CD4-positive, alpha-beta T cell treated with Interleukin-6 at 100 ng/mL for 8 hours (primary cell): ENCODE measurements around the gene PRKAR1B.
"Not testable (repeated sequence)": the region's sequence is repeated elsewhere in the genome, so short reads cannot be mapped to it uniquely, and the experiment has no call there.

ENCODE experiments used
- DNase-seq: peaks from one replicate; pipeline ENCODE4 v3.0.0-alpha.2; 2020; ENCODE audit warnings: mixed read lengths, low spot score

The PRKAR1B gene

DNA sequence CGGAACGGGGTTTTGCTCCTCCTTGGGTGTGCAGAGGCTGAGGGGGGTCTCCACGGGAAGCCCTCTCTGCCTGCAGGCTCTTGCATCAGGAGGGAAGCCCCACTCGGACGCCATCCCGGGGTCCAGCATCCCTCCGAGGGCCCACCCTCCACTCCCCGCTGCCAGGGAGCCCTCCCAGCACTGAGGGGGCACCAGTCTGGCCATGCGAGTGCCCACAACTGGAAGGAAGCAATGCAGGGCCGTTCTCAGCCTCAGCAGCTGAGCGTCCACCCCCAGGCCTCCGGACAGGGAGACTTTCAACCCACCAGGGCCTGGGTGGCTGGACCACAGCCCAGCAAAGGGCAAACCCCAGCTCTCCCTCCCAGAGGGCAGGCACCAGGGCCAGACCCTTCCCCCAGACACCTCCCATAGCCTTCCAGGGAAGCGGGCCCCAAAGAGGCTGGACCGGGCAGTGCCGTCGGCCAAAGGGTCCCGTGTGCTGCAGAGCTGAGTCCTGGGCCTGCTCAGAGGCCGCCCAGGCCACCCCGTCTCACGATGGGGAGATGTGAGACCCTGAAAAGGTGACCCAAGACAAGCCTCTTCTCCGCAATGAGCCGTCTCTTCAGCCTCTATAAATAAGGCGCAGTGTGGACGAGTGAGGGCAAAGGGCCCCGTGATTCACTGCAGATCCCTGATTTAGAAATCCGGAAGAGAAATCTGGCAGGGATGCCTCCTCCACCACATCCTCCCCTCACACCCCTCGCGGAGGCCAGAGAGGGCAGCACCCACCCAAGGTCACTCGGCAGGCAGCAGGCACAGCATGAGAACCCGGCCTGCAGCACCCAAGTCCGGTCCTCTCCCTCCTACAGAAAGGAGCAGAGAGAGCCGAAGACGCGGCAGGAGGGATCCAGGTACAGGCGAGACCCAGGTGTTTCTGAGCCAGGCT, 82.4 kb downstream of the PRKAR1B start:
- DNase-seq = no peak

DNA sequence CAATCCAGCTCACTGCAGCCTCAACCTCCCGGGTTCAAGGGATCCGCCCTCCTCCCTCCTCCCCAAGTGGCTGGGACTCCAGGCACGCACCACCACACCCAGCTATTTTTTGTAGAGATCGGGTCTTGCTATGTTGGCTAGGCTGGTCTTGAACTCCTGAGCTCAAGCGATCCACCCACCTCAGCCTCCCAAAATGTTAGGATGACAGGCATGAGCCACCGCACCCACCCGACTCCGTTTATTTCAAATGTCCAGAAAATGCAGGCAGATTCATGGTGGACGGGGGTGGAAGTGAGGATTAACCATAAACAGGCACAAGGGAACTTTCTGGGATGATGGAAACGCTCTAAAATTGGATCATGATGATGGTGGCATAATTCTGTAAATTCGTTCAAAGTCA, 85.1 kb downstream of the PRKAR1B start:
- DNase-seq = no peak

DNA sequence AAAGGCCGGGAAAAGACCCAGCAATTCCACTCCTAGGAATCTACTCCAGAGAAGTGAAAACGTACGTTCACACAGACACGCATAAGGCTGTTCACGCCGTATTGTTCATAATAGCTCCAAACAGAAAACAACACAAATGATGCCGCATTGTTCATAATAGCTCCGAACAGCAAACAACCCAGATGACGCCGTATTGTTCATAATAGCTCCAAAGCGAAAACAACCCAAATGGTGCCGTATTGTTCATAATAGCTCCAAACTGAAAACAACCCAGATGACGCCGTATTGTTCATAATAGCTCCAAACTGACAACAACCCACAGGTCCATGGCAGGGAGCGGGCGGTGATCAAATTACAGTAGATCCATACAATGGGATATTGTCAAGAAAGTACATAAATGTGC, 85.8 kb downstream of the PRKAR1B start:
- no peak for DNase-seq

DNA sequence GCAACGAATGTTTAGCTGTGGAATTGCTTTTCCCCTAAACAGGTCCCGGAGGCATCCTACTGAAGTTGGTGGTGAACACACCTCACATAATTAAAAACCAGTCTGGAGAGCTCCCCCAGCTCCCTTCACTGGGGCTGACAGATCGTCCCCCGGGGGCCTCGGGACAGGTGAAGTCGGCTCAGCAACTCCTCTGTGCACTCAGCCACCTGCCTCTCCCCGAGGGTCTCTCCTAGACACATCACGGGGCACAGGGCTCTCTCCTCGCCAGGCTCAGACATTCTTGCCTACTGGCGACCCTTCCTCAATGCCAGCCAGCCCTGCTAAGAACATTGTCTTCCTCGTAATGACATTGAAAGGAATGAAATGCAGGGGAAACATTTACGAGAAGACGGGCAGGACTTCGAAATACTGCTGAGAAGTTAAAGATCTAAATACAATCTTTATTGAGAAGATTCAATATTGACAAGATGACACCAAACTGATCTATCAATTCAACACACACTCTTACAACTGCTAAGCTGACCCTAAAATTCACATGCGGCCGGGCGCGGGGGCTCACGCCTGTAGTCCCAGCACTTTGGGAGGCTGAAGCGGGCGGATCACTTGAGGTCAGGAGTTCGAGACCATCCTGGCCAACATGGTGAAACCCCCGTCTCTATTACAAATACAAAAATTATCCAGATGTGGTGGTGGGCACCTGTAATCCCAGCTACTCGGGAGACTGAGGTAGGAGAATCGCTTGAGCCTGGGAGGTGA, 88.6 kb downstream of the PRKAR1B start:
- no peak for DNase-seq

DNA sequence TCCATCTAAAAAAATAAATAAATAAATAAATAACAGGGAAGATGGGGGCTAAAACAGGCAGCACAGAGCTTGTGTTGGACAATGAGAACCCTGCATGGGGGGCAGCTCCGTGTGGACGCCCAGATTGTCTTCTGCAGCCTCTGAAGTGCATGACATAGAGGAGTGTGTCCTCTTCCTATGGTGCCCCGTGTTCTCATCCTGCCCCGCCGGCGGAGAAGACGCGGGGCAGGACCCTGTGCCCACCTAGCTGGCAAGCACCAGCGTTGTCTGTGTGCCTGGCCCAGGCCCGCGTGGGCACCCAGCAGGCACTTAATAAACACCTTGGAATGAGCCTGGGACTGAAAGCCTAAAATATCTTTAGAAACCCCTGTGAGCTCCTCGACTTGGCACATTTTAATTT, 89.3 kb downstream of the PRKAR1B start:
- DNase-seq = no peak

DNA sequence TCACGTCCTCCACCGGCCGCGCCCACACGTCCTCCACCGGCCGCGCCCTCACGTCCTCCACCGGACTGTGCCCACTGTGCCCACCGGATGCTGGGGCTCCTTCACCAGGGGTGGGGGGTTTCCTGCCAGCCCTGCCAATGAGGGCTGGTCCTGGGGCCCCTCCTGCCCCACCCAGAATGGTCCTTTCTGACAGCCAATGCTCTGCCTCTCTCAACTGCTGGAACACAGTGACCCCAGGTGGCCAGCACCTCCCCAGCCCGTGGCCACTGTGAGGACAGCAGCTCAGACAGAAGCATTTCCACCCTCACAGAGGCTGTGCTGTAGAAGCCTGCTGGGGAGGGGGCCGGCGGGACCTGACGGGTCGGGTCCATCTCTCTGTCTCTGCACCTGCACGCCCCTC, 90.7 kb downstream of the PRKAR1B start:
- peak; percentile 59 for DNase-seq

DNA sequence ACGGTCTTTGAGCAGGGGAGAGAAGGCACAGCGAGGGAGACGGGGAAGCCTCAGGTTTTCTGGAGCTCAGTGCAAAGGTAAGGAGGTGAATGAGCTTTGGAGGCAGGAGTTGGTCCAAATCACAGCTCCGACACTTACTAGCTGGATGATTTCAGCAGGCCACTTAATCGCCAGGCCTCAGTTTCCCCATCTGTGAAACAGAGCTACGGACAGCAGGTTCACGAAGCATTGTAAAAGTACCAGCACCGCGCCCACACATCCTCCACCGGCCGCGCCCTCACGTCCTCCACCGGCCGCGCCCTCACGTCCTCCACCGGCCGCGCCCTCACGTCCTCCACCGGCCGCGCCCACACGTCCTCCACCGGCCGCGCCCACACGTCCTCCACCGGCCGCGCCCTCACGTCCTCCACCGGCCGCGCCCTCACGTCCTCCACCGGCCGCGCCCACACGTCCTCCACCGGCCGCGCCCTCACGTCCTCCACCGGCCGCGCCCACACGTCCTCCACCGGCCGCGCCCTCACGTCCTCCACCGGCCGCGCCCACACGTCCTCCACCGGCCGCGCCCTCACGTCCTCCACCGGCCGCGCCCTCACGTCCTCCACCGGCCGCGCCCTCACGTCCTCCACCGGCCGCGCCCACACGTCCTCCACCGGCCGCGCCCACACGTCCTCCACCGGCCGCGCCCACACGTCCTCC, 91.2 kb downstream of the PRKAR1B start:
- not testable (repeated sequence) for DNase-seq

DNA sequence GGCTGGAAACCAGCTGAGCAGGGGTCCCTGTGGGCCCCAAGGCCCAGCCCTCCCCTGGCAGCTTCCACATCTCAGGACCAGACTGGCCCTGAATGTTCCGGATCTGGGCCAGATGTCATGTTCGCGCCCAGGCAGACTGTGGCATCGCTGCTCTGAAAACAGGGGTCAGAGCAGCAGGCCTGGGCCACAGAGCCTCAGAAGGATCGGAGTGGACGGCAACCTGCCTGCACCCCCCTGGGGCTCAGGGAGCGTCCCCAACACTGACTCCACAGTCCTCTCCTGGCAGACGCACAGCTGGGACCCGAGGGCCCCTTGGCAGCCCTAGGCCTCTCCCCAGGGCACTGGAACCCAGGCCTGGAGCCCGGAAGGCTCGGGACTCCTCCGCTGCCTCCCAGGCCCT, 91.9 kb downstream of the PRKAR1B start:
- DNase-seq = no peak

DNA sequence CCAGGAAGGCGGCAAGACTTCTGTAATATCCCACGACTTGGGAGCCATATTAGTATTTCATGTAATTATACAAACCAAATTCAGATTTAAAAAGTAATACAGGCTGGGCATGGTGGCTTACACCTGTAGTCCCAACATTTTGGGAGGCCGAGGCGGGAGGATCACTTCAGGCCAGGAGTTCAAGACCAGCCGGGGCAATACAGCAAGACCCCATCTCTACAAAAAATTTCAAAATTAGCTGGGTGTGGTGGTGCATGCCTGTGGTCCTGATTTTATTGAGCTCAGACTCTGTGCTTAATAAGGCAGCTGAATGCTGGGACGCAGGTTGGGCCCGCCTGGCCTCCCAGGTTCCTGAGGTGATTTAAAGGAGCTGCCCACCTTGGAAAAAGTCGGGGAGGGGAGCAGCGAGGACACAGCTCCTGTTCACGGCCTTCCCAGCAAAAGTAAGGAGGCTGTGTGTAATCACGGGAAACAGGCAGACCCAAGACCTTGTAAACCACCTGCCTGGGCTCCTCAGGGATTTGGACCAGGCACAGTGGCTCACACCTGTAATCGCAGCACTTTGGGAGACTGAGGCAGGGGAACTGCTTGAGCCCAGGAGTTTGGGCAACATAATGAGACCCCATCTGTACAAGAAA, 93.6 kb downstream of the PRKAR1B start:
- no peak for DNase-seq

DNA sequence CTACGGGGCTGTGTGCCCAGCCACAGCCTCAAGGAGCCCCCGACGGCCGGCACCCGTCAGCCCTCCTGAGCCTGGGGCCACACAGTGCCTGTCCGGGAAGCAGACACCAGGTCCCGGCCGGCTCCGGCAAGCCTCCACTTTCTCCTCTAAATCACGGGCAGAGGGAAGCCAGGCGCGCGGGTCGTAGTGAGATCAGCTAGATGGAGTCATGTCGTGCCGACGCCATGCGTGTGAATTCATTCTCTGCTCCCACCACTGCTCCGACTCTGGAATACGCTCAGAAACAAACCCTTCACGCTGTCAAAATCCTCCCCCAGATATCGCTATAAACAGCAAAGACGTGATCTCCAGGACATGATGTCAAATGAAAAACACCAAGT, 94.3 kb downstream of the PRKAR1B start:
- no peak for DNase-seq

DNA sequence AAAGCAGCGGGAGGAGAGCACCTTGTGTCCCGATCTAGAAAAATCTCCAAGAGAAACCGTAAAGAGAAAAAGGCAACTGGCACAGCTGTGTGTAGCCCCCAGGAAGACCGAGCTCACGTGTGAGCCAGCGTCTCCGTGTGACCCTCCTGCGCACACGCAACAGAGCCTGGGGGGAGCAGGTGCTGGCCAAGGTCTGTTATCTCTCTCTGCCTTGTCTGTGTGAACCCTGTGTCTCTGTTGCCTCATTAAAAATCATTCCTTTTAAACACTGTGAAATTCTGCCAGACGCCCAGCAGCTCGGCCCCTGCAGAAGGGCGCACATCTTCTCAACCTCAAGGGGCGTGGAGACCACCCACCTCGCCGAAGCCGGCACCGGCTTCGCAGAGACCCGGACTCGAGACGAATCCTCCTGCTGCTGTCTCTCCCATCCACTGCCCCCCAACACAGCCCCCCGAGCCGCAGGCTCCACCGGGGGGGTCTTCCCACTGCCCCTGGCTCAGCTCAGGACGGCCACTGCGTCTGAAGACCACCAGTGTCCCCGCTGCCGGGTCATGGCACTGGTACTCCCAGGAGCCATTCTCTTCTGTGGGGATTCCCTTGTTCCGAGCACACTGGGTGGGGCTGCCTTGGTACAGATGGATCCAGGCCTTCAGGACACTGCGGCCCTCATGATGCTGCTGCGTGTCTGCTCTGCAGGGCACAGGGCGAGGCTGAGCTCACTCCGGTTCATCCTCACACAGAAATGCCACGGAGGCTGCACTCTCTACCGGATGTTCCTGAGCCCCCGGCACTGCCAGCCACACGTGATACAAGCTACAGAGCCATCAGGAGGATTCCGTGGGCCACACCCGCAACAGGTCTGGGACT, 94.9 kb downstream of the PRKAR1B start:
- DNase-seq = no peak

DNA sequence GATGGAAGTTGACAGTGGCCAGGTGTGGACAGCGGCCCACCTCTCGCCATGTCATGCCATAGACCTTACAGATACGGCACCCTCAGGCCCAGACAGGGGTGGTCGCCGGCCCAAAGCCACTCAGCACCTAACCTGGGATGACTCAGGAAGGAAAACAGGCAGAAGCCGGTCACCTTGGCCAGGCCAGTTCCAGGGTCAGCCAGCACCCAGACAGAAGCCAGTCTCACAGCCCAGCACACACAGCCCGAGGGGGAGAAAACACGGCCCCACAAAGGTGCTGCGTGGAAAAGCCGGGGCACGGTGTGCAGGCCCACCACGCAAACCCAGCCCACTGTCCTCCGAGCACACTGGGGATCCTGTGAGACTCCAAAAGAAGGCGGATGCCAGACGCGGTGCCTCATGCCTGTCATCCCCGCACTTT, 95.8 kb downstream of the PRKAR1B start:
- no peak for DNase-seq

DNA sequence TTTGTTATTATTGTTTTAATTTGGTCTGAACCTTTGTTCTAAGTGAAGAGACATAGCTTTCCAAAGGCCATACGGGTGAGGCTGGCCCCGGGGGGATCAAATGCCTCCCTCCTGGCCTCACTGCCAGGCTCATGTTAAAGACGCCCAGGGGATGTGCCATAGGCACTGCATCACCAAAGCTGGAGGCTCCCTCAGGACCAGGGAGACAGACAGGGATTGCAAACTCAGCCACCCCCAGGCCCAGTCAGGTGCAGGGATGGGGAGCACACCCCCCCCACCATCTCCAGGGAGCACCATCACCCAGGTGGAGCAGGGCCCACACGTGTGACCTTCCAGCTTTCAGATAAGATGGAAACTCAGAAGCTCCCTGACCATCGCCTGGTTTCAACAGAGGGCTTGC, 96.5 kb downstream of the PRKAR1B start:
- no peak for DNase-seq

DNA sequence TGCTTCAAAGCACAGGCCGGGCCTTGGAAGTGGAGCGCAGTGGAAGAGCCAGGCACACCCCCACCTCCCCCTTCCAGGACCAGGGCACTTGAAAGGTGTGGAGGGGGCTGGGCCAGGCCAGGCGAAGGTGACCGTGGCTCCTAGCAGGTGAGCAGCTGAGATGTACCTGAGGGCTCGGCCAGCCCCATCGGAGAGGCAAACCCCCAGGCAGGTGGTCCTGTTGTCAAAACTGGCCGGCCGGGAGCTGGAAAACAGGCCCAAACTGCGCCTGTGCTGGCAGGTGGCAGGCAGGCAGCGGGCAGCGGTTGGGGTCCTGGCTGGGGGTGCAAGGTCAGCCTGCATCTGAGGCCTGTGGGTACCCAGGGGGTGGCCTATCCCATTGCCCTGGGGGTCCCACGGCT, 97.0 kb downstream of the PRKAR1B start:
- DNase-seq = no peak

DNA sequence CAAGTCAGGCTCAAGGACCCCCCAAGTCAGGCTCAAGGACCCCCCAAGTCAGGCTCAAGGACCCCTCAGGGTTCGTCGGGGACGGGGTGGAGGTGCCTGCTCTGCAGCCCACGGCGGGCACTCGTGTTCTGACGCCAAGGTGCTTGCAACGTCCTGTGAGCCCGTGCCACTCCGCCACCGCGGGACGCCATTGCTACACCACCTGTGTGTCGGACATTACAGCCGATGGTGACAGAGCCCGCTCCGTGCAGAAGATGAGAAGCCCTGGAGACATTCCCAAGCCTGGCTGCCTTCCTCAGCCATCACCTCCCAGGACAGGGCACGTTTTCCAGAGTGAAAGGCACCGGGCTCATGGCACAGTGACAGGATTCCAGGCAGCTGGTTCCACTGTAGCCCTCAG, 98.3 kb downstream of the PRKAR1B start:
- DNase-seq = no peak

DNA sequence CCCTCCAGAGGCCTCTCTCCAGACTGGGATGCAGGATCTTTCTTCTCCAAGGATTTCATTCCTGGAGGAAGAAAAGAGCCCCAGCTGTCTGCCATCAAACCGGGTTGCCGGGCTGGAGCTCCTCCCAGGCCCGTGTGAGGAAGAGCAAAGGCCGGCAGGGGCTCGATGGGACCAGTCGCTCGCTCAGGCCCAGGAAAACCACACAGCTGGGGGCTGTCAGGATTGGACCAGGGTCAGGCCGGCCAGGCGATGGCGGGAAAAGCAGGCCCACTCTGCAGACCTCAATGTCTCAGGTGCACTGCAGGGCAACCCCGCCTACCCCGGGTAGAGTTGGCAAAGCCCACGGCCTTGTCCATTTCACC, 98.7 kb downstream of the PRKAR1B start:
- DNase-seq = no peak

DNA sequence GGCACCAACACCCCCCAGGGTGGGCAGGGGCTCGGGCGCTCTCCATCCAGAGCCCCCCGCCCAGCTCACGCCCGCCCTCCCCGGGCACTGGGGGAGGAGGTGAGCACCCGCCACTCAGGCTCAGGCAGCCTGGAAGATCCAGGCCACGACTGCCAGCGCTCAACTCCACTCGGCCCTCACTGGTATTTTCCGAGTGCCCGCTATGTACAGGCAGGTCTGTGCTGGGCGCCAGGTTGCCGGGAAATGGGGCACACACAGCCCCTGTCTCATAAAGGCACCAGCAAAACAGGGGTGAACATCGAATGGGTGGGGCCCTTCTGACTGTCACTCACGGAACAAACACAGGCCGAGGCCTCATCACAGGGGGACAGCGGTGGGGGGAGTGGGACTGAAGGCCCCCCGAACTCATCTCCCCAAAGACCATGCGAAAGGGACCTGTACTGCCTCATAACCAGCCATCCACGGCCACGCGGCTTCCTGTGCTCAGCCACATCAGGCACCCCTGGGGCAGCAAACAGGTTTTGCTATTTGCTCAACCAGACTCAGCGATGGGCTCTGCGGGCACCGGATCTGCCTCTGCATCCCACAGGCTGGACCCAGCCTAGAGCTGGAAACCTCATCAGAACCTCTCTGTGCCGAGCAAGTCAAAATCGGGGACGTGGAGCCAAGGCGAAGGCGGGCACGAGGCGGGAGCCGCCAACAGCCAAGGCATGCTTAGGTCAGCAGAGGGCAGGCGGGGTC, 99.2 kb downstream of the PRKAR1B start:
- DNase-seq = no peak

DNA sequence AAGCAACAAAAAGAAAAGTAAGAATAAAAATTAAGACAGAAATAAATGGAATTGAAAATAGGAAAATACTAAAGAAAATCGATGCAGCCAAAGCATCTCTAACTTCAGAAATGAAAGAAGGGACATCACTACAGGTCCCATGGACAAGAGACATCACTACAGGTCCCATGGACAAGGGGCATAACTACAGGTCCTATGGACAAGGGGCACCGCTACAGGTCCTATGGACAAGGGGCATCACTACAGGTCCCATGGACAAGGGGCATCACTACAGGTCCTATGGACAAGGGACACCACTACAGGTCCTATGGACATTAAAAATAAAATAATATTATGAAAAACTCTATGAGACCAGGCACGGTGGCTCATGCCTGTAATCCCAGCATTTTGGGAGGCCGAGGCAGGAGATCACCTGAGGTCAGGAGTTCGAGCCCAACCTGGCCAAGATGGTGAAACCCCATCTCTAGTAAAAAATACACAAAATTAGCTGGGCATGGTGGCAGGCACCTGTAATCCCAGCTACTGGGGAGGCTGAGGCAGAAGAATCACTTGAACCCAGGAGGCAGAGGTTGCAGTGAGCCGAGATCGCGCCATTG, 101.6 kb downstream of the PRKAR1B start:
- no peak for DNase-seq

DNA sequence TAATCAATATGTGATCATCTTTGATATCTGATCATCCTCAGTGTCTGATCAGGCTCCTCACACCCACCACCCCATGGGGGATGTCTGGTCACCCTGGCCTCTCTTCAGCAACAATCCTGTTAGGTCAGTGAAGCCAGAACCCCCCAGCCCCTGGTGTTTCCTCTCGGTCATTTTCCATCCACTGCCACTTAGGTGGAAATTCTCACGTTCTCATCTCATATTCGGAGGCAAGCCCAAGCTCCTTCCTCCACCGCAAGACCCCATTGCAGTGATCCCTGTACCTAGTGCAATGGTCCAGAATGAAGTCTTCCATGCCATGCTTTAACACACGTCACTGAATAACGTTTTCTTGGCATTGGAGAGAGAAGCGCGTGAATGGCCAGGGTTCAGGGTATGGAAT, 103.6 kb downstream of the PRKAR1B start:
- DNase-seq = no peak

DNA sequence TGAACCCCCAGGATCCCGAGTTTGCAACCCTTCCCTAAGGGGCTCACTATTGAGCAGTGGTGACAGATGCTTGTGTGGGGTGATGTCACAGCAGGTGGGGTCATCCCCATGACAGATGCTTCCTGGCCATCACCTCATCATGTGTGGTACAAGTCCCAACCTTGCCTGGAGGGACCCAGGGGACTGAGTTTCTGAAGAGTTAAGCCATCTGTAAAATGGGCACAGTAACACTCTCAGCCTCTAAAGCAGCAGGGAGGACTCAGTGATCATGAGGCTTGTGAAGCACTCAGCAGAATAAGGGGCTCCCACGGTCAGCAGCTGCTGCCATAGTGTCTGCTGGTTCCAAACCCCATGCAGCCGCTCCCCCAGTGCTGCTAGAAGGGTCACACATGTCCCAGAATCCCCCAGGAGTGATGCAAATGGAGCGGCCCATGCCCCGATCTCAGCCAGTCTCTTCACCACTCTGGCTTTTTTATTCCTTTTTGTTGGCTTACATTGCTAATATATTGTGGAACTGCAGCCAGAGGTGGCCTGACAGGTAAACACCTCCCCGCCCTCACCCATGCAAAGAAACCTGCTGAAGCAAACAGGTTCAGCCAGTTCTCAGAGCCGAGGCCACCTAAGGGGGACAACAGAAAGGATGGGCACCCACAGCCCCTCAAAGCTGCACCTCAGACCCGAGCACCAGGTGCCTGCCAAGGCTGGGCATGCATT, 105.4 kb downstream of the PRKAR1B start:
- no peak for DNase-seq
